HEK293T (cell line): ENCODE results near the gene RBM10.

Experiments used
- CTCF ChIA-PET: fragments of 350-600 bp; formaldehyde crosslinking; extraction: SDS; loops from one replicate; lab custom pipeline; 2021; ENCODE audit warnings: antibody characterized with exemption, inconsistent platforms; lab: Yijun Ruan, JAX
- POLR2A ChIA-PET: fragments of 350-600 bp; formaldehyde crosslinking; extraction: SDS; loops from one replicate; lab custom pipeline; 2020; ENCODE audit warnings: antibody characterized with exemption, inconsistent platforms; lab: Yijun Ruan, JAX
- DNase-seq: peaks from one replicate; pipeline ENCODE4 v3.0.0; 2012; ENCODE audit warnings: mixed read lengths; ENCODE audit errors: extremely low spot score
- ARNT ChIP-seq: fragments of 450-650 bp; IDR thresholded peaks from 2 replicates; pipeline ENCODE4 v1.6.1; 2017; ENCODE audit warnings: mild to moderate bottlenecking
- BHLHE40 ChIP-seq: fragments of 450-650 bp; IDR thresholded peaks from 2 replicates; pipeline ENCODE4 v1.6.1; 2016; ENCODE audit warnings: mild to moderate bottlenecking, moderate library complexity, borderline replicate concordance
- CTBP1 ChIP-seq: fragments of 450-650 bp; IDR thresholded peaks from 2 replicates; pipeline ENCODE4 v1.6.1; 2016; ENCODE audit warnings: borderline replicate concordance
- ELF4 ChIP-seq: fragments of 450-650 bp; IDR thresholded peaks from 2 replicates; pipeline ENCODE4 v1.6.1; 2017; ENCODE audit warnings: antibody characterized with exemption
- FOXA1 ChIP-seq: fragments of 450-650 bp; IDR thresholded peaks from 2 replicates; pipeline ENCODE4 v1.6.1; 2016; ENCODE audit warnings: mild to moderate bottlenecking
- FOXK2 ChIP-seq: fragments of 450-650 bp; IDR thresholded peaks from 2 replicates; pipeline ENCODE4 v1.6.1; 2016; ENCODE audit warnings: mild to moderate bottlenecking
- FOXM1 ChIP-seq: fragments of 450-650 bp; IDR thresholded peaks from 2 replicates; pipeline ENCODE4 v1.6.1; 2017; ENCODE audit warnings: mild to moderate bottlenecking, borderline replicate concordance
- HDGF ChIP-seq: fragments of 450-650 bp; IDR thresholded peaks from 2 replicates; pipeline ENCODE4 v1.6.1; 2017; ENCODE audit warnings: antibody characterized with exemption, borderline replicate concordance
- L3MBTL2 ChIP-seq: fragments of 450-650 bp; conservative IDR thresholded peaks from 2 replicates; pipeline ENCODE4 v1.6.1; 2016; ENCODE audit warnings: mild to moderate bottlenecking
- LEF1 ChIP-seq: fragments of 450-650 bp; IDR thresholded peaks from 2 replicates; pipeline ENCODE4 v1.6.1; 2017; ENCODE audit warnings: mild to moderate bottlenecking, borderline replicate concordance
- NFRKB ChIP-seq: fragments of 450-650 bp; IDR thresholded peaks from 2 replicates; pipeline ENCODE4 v1.6.1; 2016; ENCODE audit warnings: mild to moderate bottlenecking, moderate library complexity
- SP1 ChIP-seq: fragments of 450-650 bp; IDR thresholded peaks from 2 replicates; pipeline ENCODE4 v1.6.1; 2017
- SUZ12 ChIP-seq: fragments of 450-650 bp; IDR thresholded peaks from 2 replicates; pipeline ENCODE4 v1.6.1; 2016; ENCODE audit warnings: mild to moderate bottlenecking
- TARDBP ChIP-seq: fragments of 450-650 bp; IDR thresholded peaks from 2 replicates; pipeline ENCODE4 v1.6.1; 2016
- ZNF384 ChIP-seq: fragments of 450-650 bp; IDR thresholded peaks from 2 replicates; pipeline ENCODE4 v1.6.1; 2016
- TF ChIP-seq, protein P1 (sequence below): fragments of 450-650 bp; IDR thresholded peaks from 2 replicates; pipeline ENCODE4 v1.6.1; 2016

Gene RBM10

DNA sequence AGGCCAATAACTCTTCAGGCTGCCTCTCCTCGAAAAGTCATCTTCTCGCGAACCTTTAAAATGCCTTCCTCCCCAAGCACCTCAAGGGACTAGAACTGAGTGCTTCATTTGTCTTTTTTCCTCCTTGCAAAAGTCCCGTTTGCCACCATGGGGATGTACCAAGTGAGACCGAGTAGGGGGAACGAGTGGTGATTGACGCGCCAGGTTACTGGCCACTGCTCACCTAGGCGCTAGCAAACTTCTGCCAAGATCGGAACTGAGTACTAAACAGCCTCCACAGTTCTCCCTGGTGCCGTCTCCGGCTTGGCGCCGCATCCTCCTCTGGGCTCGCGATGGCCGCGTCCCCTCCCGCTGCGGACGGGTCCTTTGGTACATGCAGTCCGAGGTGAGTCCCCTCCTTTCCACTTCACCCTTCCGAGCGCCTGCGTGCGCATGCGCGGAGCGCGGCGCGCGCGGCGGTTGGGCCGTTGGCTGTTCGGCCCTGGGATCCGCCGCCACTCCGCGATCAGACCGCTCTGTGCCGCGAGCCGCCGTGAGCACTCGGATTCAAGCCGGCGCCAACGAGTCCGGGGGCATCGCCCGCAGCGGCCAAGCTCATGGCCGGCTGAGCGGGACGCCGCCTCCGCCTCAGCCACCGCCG lies 73.4 kb downstream of the RBM10 start, which contains the start of gene CDK16:
Gene CDK16 (plus strand): TSS at position 402 of the 640 bp plus-strand sequence. CDS start 4,877 bp downstream, outside the sequence.
- peak; percentile 87 for DNase-seq
- POLR2A ChIA-PET: interaction anchor here (0.7 to 3.6 kb wide), 11 partner anchors 10 to 166 kb away, joined by 3 to 21 read pairs (median 5); partner anchors contain the start of gene USP11
- TF ChIP-seq L3MBTL2 (peak; percentile 13; the same call in 1 of the 2 replicates), ELF4 (no peak), FOXM1 (peak; percentile 87), ARNT (0 out of 2 replicates have a peak, but pooled peaks have one; percentile 42), BHLHE40 (peak; percentile 96)
- TF ChIP-seq, protein P1, sequence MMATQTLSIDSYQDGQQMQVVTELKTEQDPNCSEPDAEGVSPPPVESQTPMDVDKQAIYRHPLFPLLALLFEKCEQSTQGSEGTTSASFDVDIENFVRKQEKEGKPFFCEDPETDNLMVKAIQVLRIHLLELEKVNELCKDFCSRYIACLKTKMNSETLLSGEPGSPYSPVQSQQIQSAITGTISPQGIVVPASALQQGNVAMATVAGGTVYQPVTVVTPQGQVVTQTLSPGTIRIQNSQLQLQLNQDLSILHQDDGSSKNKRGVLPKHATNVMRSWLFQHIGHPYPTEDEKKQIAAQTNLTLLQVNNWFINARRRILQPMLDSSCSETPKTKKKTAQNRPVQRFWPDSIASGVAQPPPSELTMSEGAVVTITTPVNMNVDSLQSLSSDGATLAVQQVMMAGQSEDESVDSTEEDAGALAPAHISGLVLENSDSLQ: peak; percentile 65; the same call in 1 of the 2 replicates
- CTCF ChIA-PET: interaction anchor here (0.7 to 1.0 kb wide), 5 partner anchors 94 to 306 kb away, joined by 3 to 5 read pairs (median 3); no protein-coding TSS in a partner anchor

DNA sequence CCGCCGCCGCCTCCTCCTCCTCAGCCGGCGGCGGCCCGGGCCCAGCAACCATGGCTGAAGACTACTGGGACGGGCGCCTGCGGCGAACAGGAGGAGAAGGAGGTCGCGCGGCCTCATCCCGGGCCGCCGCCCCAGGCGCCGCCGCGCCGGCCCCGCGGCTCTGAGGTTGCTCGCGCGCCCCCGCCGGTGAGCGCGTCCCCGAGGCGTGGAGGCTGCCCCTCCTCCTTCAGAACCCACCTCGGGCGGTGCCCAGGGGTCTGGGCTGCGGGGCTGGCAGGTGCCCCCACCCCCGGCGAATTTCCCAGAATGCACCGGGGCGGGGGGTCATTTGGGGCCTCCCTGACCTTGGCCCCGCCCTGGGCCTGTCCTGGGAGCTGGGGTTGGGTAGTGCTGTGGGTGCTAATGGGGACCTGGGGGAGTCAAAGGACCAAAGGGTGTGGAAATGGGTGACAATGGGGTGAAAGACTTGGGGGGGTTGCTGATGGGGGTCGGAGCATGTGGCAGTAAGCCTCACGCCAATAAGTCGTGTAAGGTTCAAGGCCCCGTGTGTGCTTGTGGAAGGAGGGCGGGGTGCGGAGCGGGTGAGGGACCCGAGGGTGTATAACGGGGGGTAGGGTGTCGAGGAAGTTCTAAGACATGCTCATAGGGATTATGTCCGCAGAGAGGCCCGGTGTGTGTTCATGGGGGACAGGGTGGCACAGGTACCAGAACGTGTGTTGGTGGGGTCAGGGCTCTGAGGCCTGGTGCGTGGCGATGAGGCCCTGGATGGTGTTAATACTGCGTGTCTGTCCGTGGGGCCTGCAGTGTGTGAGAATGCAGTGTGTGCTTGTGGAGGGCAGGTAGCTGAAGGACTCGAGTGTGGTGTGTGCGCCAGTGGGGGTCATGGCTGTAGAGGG lies 74.1 kb downstream of the RBM10 start:
- peak; percentile 49 for DNase-seq
- POLR2A ChIA-PET: interaction anchor here (0.6 to 3.6 kb wide), 5 partner anchors 9 to 151 kb away, joined by 3 to 19 read pairs (median 3); partner anchors contain the start of gene USP11
- TF ChIP-seq CTBP1: no peak
- TF ChIP-seq L3MBTL2: no peak; the same call in 1 of the 2 replicates
- TF ChIP-seq SUZ12: no peak
- no peak for TF ChIP-seq FOXA1
- TF ChIP-seq LEF1: peak; percentile 68; the same call in 1 of the 2 replicates
- CTCF ChIA-PET: interaction anchor here (1.0 kb wide), 1 partner anchor 305 kb away, joined by 3 read pairs; no protein-coding TSS in a partner anchor

DNA sequence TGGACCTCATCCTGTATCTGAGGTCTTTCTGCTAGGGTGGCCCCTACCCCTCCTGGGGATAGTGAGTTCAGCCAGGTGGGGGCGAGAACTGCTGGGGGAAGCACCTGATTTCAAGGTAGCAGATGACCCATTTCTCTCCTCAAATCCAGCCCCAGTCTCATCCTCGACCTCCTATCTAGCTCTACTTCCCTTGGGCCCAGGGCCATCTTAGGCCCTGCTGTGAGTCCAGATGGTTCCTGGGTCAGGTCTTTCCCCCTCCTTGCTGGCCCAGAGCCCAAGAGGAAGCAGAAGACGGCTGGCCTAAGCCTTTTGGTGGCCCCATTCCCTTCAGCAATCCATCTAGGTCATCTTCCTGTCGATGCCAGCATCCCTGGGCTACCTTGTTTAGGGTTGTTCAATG lies 76.7 kb downstream of the RBM10 start:
- POLR2A ChIA-PET: interaction anchor here (3.6 kb wide), 1 partner anchor 11 kb away, joined by 19 read pairs; the partner anchor contains the start of gene USP11
- TF ChIP-seq HDGF (no peak), NFRKB (no peak), BHLHE40 (no peak), FOXK2 (no peak), CTBP1 (no peak), LEF1 (no peak), L3MBTL2 (no peak), ELF4 (no peak), ZNF384 (no peak)
- no peak for DNase-seq
- CTCF ChIA-PET: no interaction called here

DNA sequence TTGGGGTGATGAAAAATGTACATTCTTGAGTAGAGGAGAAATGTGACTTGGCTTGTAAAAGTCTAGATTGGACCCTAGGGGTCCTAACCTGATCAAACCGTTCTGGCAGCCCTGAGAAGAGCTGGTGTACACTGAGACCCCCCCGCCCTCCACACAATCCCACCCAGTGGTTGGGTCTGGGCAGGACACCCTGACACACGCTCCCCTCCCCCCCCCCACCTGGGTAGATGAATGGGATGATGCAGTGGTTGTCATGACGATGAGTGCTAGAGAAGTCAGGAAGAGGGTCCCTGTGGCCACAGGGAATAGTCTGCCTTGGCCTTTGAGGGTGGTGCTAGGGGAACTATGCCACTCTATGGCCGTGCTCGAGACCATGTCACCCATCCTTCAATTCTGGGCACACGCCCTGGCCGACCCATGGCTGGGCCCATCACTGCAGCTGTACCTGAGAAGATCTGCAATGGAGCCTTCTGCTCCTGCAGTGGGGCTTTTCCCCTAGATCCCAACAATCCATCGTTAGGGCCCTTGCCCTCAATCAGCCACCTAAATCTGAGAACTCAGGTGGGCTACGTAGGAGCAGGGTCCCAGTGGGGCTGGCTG lies 77.8 kb downstream of the RBM10 start:
- ChIA-PET POLR2A (no interaction called here), CTCF (no interaction called here)
- TF ChIP-seq, protein P1: no peak
- TF ChIP-seq NFRKB: no peak
- no peak for TF ChIP-seq HDGF
- TF ChIP-seq CTBP1: no peak
- no peak for TF ChIP-seq ARNT
- no peak for TF ChIP-seq BHLHE40
- no peak for TF ChIP-seq LEF1
- no peak for TF ChIP-seq ELF4
- no peak for TF ChIP-seq L3MBTL2
- TF ChIP-seq SUZ12: no peak
- TF ChIP-seq FOXM1: no peak
- TF ChIP-seq TARDBP: no peak
- no peak for TF ChIP-seq ZNF384
- no peak for TF ChIP-seq SP1
- TF ChIP-seq FOXK2: no peak
- DNase-seq: no peak

DNA sequence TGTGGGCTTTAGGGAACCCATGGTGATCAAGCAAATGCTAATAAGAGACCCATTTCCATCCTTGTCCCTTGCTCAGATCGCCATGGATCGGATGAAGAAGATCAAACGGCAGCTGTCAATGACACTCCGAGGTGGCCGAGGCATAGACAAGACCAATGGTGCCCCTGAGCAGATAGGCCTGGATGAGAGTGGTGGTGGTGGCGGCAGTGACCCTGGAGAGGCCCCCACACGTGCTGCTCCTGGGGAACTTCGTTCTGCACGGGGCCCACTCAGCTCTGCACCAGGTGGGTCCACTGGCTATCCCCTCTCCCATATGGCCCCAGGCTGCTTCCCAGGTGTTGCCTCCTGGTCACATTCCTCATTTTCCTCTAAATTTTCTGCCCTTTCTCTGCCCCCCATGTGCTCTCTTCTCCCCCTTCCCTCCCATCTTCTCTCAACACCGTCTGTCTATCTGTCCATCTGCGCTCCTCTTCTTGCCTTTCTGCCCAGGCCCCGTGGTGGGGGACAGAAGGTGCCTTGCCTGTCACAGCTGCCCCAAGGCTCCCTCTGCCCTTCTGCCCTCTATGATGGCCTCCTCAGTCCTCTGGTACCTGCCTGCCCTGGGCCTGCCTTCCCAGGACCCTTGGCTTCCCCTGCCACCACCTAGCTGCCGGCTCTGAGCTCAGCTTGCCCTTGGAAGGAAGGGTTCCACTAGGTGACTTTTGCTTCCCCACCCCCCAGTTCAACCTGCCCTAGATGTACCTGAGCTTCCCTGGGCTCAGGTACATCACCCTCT lies 78.6 kb downstream of the RBM10 start:
- CTCF ChIA-PET: no interaction called here
- no peak for DNase-seq
- no peak for TF ChIP-seq SUZ12
- no peak for TF ChIP-seq FOXA1
- no peak for TF ChIP-seq FOXM1
- TF ChIP-seq NFRKB: no peak
- POLR2A ChIA-PET: interaction anchor here (1.3 kb wide), 1 partner anchor 14 kb away, joined by 3 read pairs; no protein-coding TSS in a partner anchor
